Liver (tissue), 3 donors: ENCODE measurements around the gene ARID4A.

Source experiments
- ATF3 ChIP-seq: IDR thresholded peaks from 2 replicates; pipeline ENCODE4 v1.6.1; 2016; ENCODE audit warnings: antibody characterized with exemption
- CTCF ChIP-seq: fragments of 150-350 bp; IDR thresholded peaks from 2 replicates; pipeline ENCODE4 v1.5.1; 2017; ENCODE audit warnings: improper control_type of control experiment, low read depth, low read length; ENCODE audit not compliant: missing input control
- EGR1 ChIP-seq, 2 donors: IDR thresholded peaks; 2 replicates each; pipeline ENCODE4 v1.6.1; 2016 to 2018; ENCODE audit warnings: antibody characterized with exemption in 2 of 2, low read depth in 2 of 2
- GABPA ChIP-seq, 2 donors: IDR thresholded peaks in 1 of 2; conservative IDR thresholded peaks in 1 of 2; 2 replicates each; pipeline ENCODE4 v1.6.1; 2016; ENCODE audit warnings: antibody characterized with exemption in 2 of 2, mild to moderate bottlenecking in 1 of 2, moderate library complexity in 1 of 2
- MAX ChIP-seq: IDR thresholded peaks from 2 replicates; pipeline ENCODE4 v1.6.1; 2016; ENCODE audit warnings: antibody characterized with exemption
- RAD21 ChIP-seq, 2 donors: IDR thresholded peaks; 2 replicates each; pipeline ENCODE4 v1.6.1; 2016; ENCODE audit warnings: antibody characterized with exemption in 2 of 2, mild to moderate bottlenecking in 2 of 2
- RXRA ChIP-seq, 2 donors: IDR thresholded peaks; 2 replicates each; pipeline ENCODE4 v1.6.1; 2017 to 2018; ENCODE audit warnings: antibody characterized with exemption in 2 of 2, mild to moderate bottlenecking in 1 of 2
- ZBTB33 ChIP-seq: IDR thresholded peaks from 2 replicates; pipeline ENCODE4 v1.6.1; 2016; ENCODE audit warnings: antibody characterized with exemption
- TF ChIP-seq, protein P1 (sequence below): IDR thresholded peaks from 2 replicates; pipeline ENCODE4 v1.6.1; 2016; ENCODE audit warnings: antibody characterized with exemption, mild to moderate bottlenecking
- donor health status: healthy.
- donor health status: healthy.

DNA sequence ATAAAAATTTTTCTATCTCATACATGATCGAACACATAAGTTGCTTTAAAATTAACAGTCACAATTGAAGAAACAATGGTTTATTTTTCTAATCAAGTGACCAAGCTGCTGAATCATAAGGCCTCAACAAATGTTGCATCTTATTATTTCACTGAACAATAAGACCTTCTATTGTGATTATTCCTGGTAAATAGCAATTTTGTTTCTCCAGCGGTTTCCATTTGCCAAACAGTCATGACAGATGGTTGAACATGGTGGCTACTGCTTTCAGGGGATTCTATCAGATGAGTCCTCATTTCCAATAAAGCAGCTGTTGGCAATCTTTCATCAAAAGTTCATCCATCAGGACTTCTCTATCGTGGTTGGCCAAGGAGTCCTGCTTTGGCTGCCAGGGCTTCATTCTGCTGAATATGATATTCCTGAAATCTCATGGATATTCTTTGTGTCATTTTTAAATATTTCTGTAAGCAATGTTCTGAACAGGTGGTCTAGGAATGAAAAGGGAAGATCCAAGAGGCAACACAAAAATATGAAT lies 110.4 kb downstream of the ARID4A start:
- TF ChIP-seq CTCF, result no peak
- TF ChIP-seq MAX, result no peak
- no peak for TF ChIP-seq GABPA (IDR thresholded peaks at IDR 0.05 in 1 of 2, conservative IDR thresholded peaks at IDR 0.05 in 1 of 2)
- TF ChIP-seq, protein P1, sequence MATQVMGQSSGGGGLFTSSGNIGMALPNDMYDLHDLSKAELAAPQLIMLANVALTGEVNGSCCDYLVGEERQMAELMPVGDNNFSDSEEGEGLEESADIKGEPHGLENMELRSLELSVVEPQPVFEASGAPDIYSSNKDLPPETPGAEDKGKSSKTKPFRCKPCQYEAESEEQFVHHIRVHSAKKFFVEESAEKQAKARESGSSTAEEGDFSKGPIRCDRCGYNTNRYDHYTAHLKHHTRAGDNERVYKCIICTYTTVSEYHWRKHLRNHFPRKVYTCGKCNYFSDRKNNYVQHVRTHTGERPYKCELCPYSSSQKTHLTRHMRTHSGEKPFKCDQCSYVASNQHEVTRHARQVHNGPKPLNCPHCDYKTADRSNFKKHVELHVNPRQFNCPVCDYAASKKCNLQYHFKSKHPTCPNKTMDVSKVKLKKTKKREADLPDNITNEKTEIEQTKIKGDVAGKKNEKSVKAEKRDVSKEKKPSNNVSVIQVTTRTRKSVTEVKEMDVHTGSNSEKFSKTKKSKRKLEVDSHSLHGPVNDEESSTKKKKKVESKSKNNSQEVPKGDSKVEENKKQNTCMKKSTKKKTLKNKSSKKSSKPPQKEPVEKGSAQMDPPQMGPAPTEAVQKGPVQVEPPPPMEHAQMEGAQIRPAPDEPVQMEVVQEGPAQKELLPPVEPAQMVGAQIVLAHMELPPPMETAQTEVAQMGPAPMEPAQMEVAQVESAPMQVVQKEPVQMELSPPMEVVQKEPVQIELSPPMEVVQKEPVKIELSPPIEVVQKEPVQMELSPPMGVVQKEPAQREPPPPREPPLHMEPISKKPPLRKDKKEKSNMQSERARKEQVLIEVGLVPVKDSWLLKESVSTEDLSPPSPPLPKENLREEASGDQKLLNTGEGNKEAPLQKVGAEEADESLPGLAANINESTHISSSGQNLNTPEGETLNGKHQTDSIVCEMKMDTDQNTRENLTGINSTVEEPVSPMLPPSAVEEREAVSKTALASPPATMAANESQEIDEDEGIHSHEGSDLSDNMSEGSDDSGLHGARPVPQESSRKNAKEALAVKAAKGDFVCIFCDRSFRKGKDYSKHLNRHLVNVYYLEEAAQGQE, result no peak
- no peak for TF ChIP-seq RAD21 (IDR thresholded peaks at IDR 0.05)
- TF ChIP-seq EGR1 (IDR thresholded peaks at IDR 0.05; ENCODE audit: low read depth in 2 of 2), result no peak
- TF ChIP-seq ATF3, result no peak
- no peak for TF ChIP-seq ZBTB33
- no peak for TF ChIP-seq RXRA (IDR thresholded peaks at IDR 0.05)
